Stomach (tissue), 19 donors: Measurements from ENCODE around the gene FBXO9. TPM values are rescaled to one million over a fixed set of nuclear protein-coding genes. Genes with fewer than 3 reads are reported as not detected.

ENCODE experiments used
- DNase-seq, 2 donors: peaks; one replicate each; pipeline versions ENCODE4 v3.0.0 to v3.0.0-alpha.2; 2013 to 2019
- H3K27ac ChIP-seq, 5 donors: fragments of 200-600 bp in 4 of 5; sonication (generic) in 4 of 5; one replicate each; pipeline ENCODE4 v1.5.1; 2013 to 2019; ENCODE audit warnings: mild to moderate bottlenecking in 1 of 5, moderate library complexity in 1 of 5
- H3K27me3 ChIP-seq, 3 donors: fragments of 200-600 bp; sonication (generic); one replicate each; pipeline ENCODE4 v1.5.1; 2017 to 2019; ENCODE audit warnings: mixed run types in 1 of 3
- H3K36me3 ChIP-seq, 4 donors: fragments of 200-600 bp; sonication (generic); 1 replicate in 3 of 4; 2 replicates in 1 of 4; pipeline ENCODE4 v1.5.1; 2016 to 2019
- H3K4me1 ChIP-seq, 4 donors: fragments of 200-600 bp; sonication (generic); one replicate each; pipeline ENCODE4 v1.5.1; 2016 to 2019
- H3K4me3 ChIP-seq, 4 donors: fragments of 200-600 bp; sonication (generic) in 3 of 4; one replicate each; pipeline ENCODE4 v1.5.1; 2016 to 2019; ENCODE audit warnings: mild to moderate bottlenecking in 1 of 4
- H3K9me3 ChIP-seq, 4 donors: fragments of 200-600 bp; sonication (generic); one replicate each; pipeline ENCODE4 v1.5.1; 2016 to 2019
- CTCF ChIP-seq, 7 experiments: fragments of 450-650 bp in 4 of 7; fragments of 200-600 bp in 3 of 7; sonication (generic) in 3 of 7; IDR thresholded peaks; one replicate each; pipeline ENCODE4 v1.5.1; 2016 to 2019; ENCODE audit warnings: antibody characterized with exemption in 7 of 7, control low read depth in 2 of 7, mild to moderate bottlenecking in 1 of 7
- EP300 ChIP-seq: sonication (generic); formaldehyde crosslinking; IDR thresholded peaks from one replicate; pipeline ENCODE4 v1.6.1; 2017; ENCODE audit warnings: antibody characterized with exemption
- POLR2A ChIP-seq, 4 donors: fragments of 450-650 bp; IDR thresholded peaks; one replicate each; pipeline ENCODE4 v1.6.1; 2016; ENCODE audit warnings: antibody characterized with exemption in 4 of 4, control low read depth in 2 of 4, mild to moderate bottlenecking in 1 of 4, moderate library complexity in 1 of 4
- POLR2AphosphoS5 ChIP-seq, 3 donors: sonication (generic); formaldehyde crosslinking; IDR thresholded peaks; one replicate each; pipeline ENCODE4 v1.6.1; 2016; ENCODE audit warnings: antibody characterized with exemption in 3 of 3
- WGBS, 5 donors: extraction: QIAGEN DNeasy Blood & Tissue Kit in 3 of 5; methylation state at CpG; one replicate each; pipeline versions ENCODE4 v1.1.5 to v1.1.7; 2013 to 2018; 5-methylcytosine and 5-hydroxymethylcytosine counted together
- intact Hi-C: fragments of 100-400 bp; cut with DNase I; formaldehyde crosslinking; loops from one replicate; pipeline ENCODE4 v1.15.1; 2023; ENCODE audit warnings: low total_unique reads
- long read RNA-seq, 10 donors: transcript quantifications; one replicate each; lab custom pipeline, GENCODE V29; 2026
- polyA plus RNA-seq, 3 donors: library from polyadenylated mRNA; stranded (reverse); fragments of 200-250 nt; gene quantifications; one replicate each; pipeline ENCODE4 v1.2.3, GENCODE V29; 2013
- total RNA-seq, 5 donors: library from RNA; depleted of rRNA; stranded (reverse); fragments of >200 nt; gene quantifications; one replicate each; pipeline versions ENCODE4 v1.1.0 to v1.2.3, GENCODE V29; 2014 to 2016
- donor health status: healthy with polysubstance abuse.
- donor health status: Bipolar disorder and iron deficiency.
- donor health status: healthy.

FBXO9 gene
- total RNA-seq (100 to 1,000 TPM in 1 of 5 donors, 10 to 100 TPM in 4; 53.1 to 119 (median 67.1) TPM), polyA plus RNA-seq (10 to 100 TPM; 33.9 to 45.4 (median 42.2) TPM)
- long read RNA-seq, donor 1 = 0 reads
- long read RNA-seq, donor 2 = 0 reads
- long read RNA-seq, donor 3, partial matches to known transcripts = 0 of 1 reads
- long read RNA-seq, donor 3, other reads (novel, unspliced or antisense) = 0 of 1 reads
- long read RNA-seq, donor 4 = 0 reads
- long read RNA-seq, donor 5 = 0 reads
- long read RNA-seq, donor 6, partial matches to known transcripts = 0 of 7 reads
- long read RNA-seq, donor 6, other reads (novel, unspliced or antisense) = 7 of 7 reads
- long read RNA-seq, donor 7, partial matches to known transcripts = 9 of 16 reads
- long read RNA-seq, donor 7, other reads (novel, unspliced or antisense) = 6 of 16 reads
- long read RNA-seq, donor 8, partial matches to known transcripts = 14 of 19 reads
- long read RNA-seq, donor 8, other reads (novel, unspliced or antisense) = 5 of 19 reads
- long read RNA-seq, donor 9 = 0 reads
- long read RNA-seq, donor 10, partial matches to known transcripts = 0 of 1 reads
- long read RNA-seq, donor 10, other reads (novel, unspliced or antisense) = 0 of 1 reads

DNA sequence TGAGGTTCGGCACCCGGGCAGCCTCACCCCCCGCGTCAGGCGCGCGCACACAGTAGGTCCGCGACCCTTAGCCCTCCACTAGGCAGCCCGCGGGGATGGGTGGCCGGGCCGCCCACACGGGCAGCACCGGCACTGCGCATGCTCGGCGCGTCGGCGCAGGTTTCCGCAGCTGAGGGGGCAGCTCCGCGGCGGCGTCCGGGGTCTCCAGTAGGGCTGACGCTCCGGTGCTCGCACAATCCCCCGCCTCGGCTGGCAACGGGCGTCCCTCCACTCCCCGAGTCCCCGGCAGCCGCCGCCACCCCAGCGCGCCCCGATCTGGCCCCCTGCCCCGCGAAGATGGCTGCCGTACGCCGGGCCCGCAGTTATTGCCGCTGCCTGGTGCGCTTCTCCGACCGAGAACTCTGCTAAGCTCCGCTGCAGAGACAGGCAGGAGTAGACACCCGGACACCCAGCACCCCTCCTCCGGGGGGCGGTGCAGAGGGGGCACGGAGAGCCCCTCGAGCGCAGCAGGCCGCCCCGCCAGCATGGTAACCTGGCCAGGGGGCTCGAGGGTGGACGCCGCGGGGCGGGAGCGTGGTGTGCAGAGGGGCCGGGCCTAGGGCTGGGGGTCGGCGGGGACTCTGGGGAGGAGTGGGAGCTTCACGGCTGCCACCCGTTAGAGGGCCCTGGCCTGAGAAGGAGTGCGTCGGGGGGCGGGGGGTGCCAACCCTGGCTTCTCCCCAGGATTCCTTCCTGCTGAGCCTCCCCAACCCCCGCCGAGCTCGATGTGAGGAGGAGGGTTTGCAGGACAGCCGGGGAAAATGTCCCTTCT is at the start of gene FBXO9:
FBXO9 (plus strand) TSS at position 139 of the 811 bp plus-strand sequence; CDS start at position 525, 386 bp downstream.
- Histone ChIP-seq H3K9me3 (no peaks in the 10 kb centered on the region), H3K4me3 (peak within 1 kb of the TSS; percentile 71 to 99 (median 98)), H3K27me3 (no peaks in the 10 kb centered on the region), H3K36me3 (no peaks in the 10 kb centered on the region), H3K27ac (peak within 1 kb of the TSS; percentile 84 to 97 (median 92)), H3K4me1 (peaks cover 36 to 76% (median 49%) of the 10 kb centered on the region in 4 donors)
- WGBS, 5 donors = 0 to 1% (median 1%) methylated on average over 9 to 78 of the region's 78 CpGs
- TF ChIP-seq POLR2A (IDR thresholded peaks at IDR 0.05) = no peak
- no peak for TF ChIP-seq CTCF (IDR thresholded peaks at IDR 0.05)
- peak in 2 of 3 donors; percentile 43 to 50 for TF ChIP-seq POLR2AphosphoS5 (IDR thresholded peaks at IDR 0.05)
- TF ChIP-seq EP300 = no peak
- peak; percentile 51 to 92 for DNase-seq
- intact Hi-C loops = no loop called here

DNA sequence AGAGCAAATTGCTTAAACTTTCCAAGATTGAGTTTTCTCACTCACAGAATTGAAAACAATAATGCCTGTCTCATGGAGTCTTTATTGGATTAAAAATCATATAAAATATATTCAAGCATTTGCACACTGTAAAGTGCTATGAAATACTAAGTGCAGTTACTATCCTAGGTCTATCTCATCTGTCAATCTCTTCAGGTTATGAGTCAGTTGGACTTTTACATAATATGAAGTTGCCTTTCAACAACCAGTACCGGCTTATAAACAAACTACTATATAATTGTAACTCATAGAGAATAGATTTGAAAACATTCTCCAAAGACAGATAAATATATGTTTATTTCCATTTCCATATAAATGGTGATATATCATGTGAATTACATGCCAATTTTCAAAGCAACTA is 49.7 kb upstream of the FBXO9 start:
- WGBS, 5 donors = 88 to 100% (median 96%) methylated on average over 1 of the region's 1 CpG
- no peak overlapping the region for H3K4me3 ChIP-seq
- H3K36me3 ChIP-seq = peaks cover 44 to 92% (median 84%) of the 10 kb centered on the region in 4 donors
- TF ChIP-seq POLR2A (IDR thresholded peaks at IDR 0.05) = no peak
- intact Hi-C loops = no loop called here
- no peak overlapping the region for H3K27ac ChIP-seq
- peaks cover 0 to 9% (median 0%) of the 10 kb centered on the region in 4 donors for H3K4me1 ChIP-seq
- H3K27me3 ChIP-seq = no peaks in the 10 kb centered on the region
- no peaks in the 10 kb centered on the region for H3K9me3 ChIP-seq
- no peak for DNase-seq

DNA sequence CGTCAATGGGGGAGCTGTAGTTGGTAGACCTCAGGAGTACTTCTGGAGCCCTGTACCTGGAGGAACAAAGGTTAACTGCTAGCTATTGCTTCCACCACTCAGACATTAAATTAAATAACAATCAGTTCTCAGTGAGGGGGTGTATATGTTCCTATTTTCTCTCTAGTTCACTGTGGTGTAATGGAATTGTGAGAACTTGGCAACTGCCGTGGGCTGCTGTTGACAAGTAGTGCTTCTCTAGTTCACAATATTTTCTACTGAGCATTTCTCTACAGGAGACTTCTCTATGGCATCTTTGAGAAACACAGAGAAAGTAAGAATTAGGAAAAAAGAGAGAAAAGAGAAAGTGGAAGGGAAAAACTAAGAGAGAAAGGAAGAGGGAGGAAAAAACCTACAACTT is 46.8 kb upstream of the FBXO9 start:
- H3K27me3 ChIP-seq = no peaks in the 10 kb centered on the region
- H3K36me3 ChIP-seq = peaks cover 19 to 68% (median 63%) of the 10 kb centered on the region in 4 donors
- peaks cover 0 to 9% (median 0%) of the 10 kb centered on the region in 4 donors for H3K4me1 ChIP-seq
- intact Hi-C loops = no loop called here
- H3K27ac ChIP-seq = no peak overlapping the region
- TF ChIP-seq POLR2AphosphoS5 (IDR thresholded peaks at IDR 0.05) (no peak), EP300 (no peak), POLR2A (IDR thresholded peaks at IDR 0.05) (no peak), CTCF (IDR thresholded peaks at IDR 0.05) (no peak)
- 93 to 100% (median 97%) methylated on average over 2 of the region's 2 CpGs for WGBS, 5 donors
- no peak for DNase-seq
- no peak overlapping the region for H3K4me3 ChIP-seq
- H3K9me3 ChIP-seq = no peaks in the 10 kb centered on the region

DNA sequence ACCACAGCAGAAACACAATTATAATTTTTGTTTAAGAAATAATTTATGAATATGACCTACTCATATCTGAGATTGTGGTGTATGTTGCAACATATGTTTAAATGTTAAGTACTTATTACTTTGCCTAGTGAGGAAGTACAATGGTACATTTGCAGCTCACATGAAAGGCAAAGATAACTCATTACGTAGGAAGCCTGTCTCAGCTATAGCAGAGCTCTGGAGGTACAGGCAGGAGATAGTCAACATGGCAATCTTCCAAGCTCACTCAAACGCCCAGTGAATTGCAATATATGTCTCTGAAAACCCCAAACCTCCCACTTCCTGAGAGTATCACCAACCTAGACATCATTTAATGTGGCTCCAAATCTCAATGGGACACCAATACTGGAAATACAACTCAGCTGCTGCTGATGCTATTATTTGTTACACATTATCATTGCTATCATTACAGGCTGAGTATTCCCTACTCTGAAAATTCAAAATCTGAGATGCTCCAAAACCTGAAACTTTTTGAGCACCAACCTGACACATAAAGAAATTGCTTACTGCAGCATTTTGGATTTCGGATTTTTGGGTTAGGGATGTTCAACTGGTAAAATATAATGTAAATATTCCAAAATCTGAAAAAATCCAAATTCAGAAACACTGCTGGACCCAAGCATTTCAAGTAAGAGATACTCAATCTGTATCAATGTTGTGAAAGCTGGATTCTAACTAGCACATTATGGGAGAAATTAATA is 45.0 kb upstream of the FBXO9 start:
- WGBS, 5 donors = 47 to 65% (median 55%) methylated on average over 3 of the region's 3 CpGs
- Histone ChIP-seq H3K4me1 (no peaks in the 10 kb centered on the region), H3K9me3 (no peaks in the 10 kb centered on the region), H3K27ac (no peak overlapping the region), H3K36me3 (peaks cover 16 to 61% (median 58%) of the 10 kb centered on the region in 4 donors), H3K27me3 (no peaks in the 10 kb centered on the region), H3K4me3 (no peak overlapping the region)
- no peak for DNase-seq
- intact Hi-C loops = no loop called here
- TF ChIP-seq POLR2AphosphoS5 (IDR thresholded peaks at IDR 0.05) (no peak), POLR2A (IDR thresholded peaks at IDR 0.05) (no peak), EP300 (no peak), CTCF (IDR thresholded peaks at IDR 0.05) (no peak)
